Glutamatergic neuron (in vitro differentiated cells): ENCODE results near the gene IFNW1. TPM values are rescaled to one million over a fixed set of nuclear protein-coding genes. Genes with fewer than 3 reads are reported as not detected.

ENCODE experiments used
- DNase-seq: peaks from one replicate; pipeline ENCODE4 v3.0.0; 2022
- H3K27ac Mint-ChIP-seq: one replicate; pipeline ENCODE4 v1.8.0; 2020; ENCODE audit warnings: mild to moderate bottlenecking, mixed read lengths, inconsistent platforms; ENCODE audit not compliant: unreplicated experiment
- H3K27me3 Mint-ChIP-seq: one replicate; pipeline ENCODE4 v1.8.0; 2020; ENCODE audit warnings: mild to moderate bottlenecking, moderate library complexity, mixed read lengths, inconsistent platforms; ENCODE audit not compliant: unreplicated experiment
- H3K36me3 Mint-ChIP-seq: one replicate; pipeline ENCODE4 v1.8.0; 2020; ENCODE audit warnings: mild to moderate bottlenecking, mixed read lengths, inconsistent platforms; ENCODE audit not compliant: unreplicated experiment
- H3K4me1 Mint-ChIP-seq: one replicate; pipeline ENCODE4 v1.8.0; 2020; ENCODE audit warnings: mild to moderate bottlenecking, low read depth, mixed read lengths, inconsistent platforms; ENCODE audit not compliant: unreplicated experiment
- H3K4me3 Mint-ChIP-seq: one replicate; pipeline ENCODE4 v1.8.0; 2020; ENCODE audit warnings: mild to moderate bottlenecking, mixed read lengths, inconsistent platforms; ENCODE audit not compliant: unreplicated experiment
- H3K9me3 Mint-ChIP-seq: one replicate; pipeline ENCODE4 v1.8.0; 2020; ENCODE audit warnings: mild to moderate bottlenecking, moderate library complexity, mixed read lengths, inconsistent platforms; ENCODE audit not compliant: unreplicated experiment
- CTCF ChIP-seq: fragments of 200-600 bp; sonication (generic); IDR thresholded peaks from one replicate; pipeline ENCODE4 v1.5.0; 2021; ENCODE audit not compliant: partially characterized antibody, unreplicated experiment
- total RNA-seq: library from RNA; stranded (reverse); fragmentation: NEBNext Ultra II Directional; extraction: Animal tissue kit (Norgen Biotek cat#: 25700); gene quantifications from one replicate; pipeline ENCODE4 v1.2.1, GENCODE V29; 2021; ENCODE audit not compliant: unreplicated experiment

IFNW1 gene
- total RNA-seq, 1 donor from 2014 or later: not detected

GRCh38 chr9:21096172-21096900 lies 45.3 kb downstream of the IFNW1 start:
- no peaks in the 10 kb centered on the region for H3K9me3 Mint-ChIP-seq
- no peak overlapping the region for H3K27ac Mint-ChIP-seq
- H3K36me3 Mint-ChIP-seq: no peaks in the 10 kb centered on the region
- no peak for DNase-seq
- no peak overlapping the region for H3K4me3 Mint-ChIP-seq
- no peaks in the 10 kb centered on the region for H3K4me1 Mint-ChIP-seq
- H3K27me3 Mint-ChIP-seq: no peaks in the 10 kb centered on the region
- no peak for TF ChIP-seq CTCF

GRCh38 chr9:21095561-21095960 lies 46.1 kb downstream of the IFNW1 start:
- no peaks in the 10 kb centered on the region for H3K27me3 Mint-ChIP-seq
- DNase-seq: no peak
- no peaks in the 10 kb centered on the region for H3K9me3 Mint-ChIP-seq
- TF ChIP-seq CTCF: no peak
- no peak overlapping the region for H3K27ac Mint-ChIP-seq
- H3K4me1 Mint-ChIP-seq: no peaks in the 10 kb centered on the region
- H3K36me3 Mint-ChIP-seq: no peaks in the 10 kb centered on the region
- H3K4me3 Mint-ChIP-seq: no peak overlapping the region

Other genes starting within 250 kb of the IFNW1 start
- gene HACD4, start 110.2 kb downstream of the IFNW1 start, total RNA-seq: 0.10 TPM
- gene IFNB1, start 63.9 kb downstream of the IFNW1 start, total RNA-seq: not detected
- gene IFNA21, start 24.8 kb upstream of the IFNW1 start, total RNA-seq: not detected
- not detected for gene IFNA4, start 45.8 kb upstream of the IFNW1 start, total RNA-seq
- gene IFNA7, start 60.4 kb upstream of the IFNW1 start, total RNA-seq: not detected
- gene IFNA10, start 65.3 kb upstream of the IFNW1 start, total RNA-seq: not detected
- not detected for gene IFNA16, start 75.5 kb upstream of the IFNW1 start, total RNA-seq
- gene IFNA17, start 86.4 kb upstream of the IFNW1 start, total RNA-seq: not detected
- not detected for gene IFNA14, start 98.2 kb upstream of the IFNW1 start, total RNA-seq
- not detected for gene IFNA5, start 163.5 kb upstream of the IFNW1 start, total RNA-seq
- gene KLHL9, start 193.6 kb upstream of the IFNW1 start, total RNA-seq: 38.7 TPM
- not detected for gene IFNA6, start 209.1 kb upstream of the IFNW1 start, total RNA-seq
- gene IFNA13, start 226.2 kb upstream of the IFNW1 start, total RNA-seq: not detected
- gene IFNA2, start 243.6 kb upstream of the IFNW1 start, total RNA-seq: not detected